Lower leg skin (tissue), 4 donors: ENCODE data around the gene NTN3. TPM values are rescaled to one million over a fixed set of nuclear protein-coding genes. Genes with fewer than 3 reads are reported as not detected.

Source experiments
- DNase-seq, 2 donors: peaks; one replicate each; pipeline ENCODE4 v3.0.0-alpha.2; 2019; ENCODE audit warnings: low spot score in 2 of 2
- H3K4me3 ChIP-seq: fragments of 200-600 bp; sonication (generic); 2 replicates; pipeline ENCODE4 v1.5.1; 2017; ENCODE audit warnings: mild to moderate bottlenecking, low read depth; ENCODE audit not compliant: poor library complexity, severe bottlenecking
- POLR2A ChIP-seq, 2 donors: fragments of 450-650 bp; IDR thresholded peaks; one replicate each; pipeline ENCODE4 v1.6.1; 2016 to 2017; ENCODE audit warnings: antibody characterized with exemption in 2 of 2, mild to moderate bottlenecking in 1 of 2, moderate library complexity in 1 of 2
- WGBS, 2 donors: methylation state at CpG; one replicate each; pipeline ENCODE4 v1.1.5; 2018; 5-methylcytosine and 5-hydroxymethylcytosine counted together
- intact Hi-C: fragments of 100-400 bp; cut with DNase I; formaldehyde crosslinking; loops from one replicate; pipeline ENCODE4 v1.15.0; 2023; ENCODE audit warnings: low total_unique reads
- total RNA-seq, 4 donors: library from RNA; depleted of rRNA; stranded (reverse); fragments of >200 nt; gene quantifications; one replicate each; pipeline ENCODE4 v1.1.0, GENCODE V29; 2016
- TF ChIP-seq, protein P1 (sequence below), 3 donors: fragments of 450-650 bp; IDR thresholded peaks; one replicate each; pipeline ENCODE4 v1.5.1; 2016; ENCODE audit warnings: antibody characterized with exemption in 3 of 3, mild to moderate bottlenecking in 3 of 3, moderate library complexity in 2 of 3

Gene NTN3
- total RNA-seq, 4 donors from 2014 or later, result 0.45 to 0.95 TPM; not detected in 2

DNA sequence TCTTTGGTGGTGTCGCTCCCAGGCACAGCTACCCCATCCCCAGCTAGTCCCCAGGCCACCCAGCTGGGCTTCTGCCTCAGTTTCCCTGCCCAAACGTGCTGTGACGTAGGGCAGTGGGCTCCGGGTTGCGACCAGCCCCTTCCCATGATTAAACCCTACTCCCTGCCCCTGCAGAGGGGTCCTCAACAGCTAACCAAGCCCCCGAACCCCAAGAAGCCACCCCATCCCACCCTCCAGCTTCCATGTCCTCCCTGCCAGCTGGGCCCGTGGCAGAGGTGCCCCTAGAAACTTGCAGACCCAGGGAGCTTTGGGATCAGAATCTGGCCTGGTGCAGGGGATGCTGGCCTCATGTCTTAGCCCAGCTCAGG, 879 bp upstream of the NTN3 start:
- TF ChIP-seq POLR2A (IDR thresholded peaks at IDR 0.05), result no peak
- TF ChIP-seq, protein P1, sequence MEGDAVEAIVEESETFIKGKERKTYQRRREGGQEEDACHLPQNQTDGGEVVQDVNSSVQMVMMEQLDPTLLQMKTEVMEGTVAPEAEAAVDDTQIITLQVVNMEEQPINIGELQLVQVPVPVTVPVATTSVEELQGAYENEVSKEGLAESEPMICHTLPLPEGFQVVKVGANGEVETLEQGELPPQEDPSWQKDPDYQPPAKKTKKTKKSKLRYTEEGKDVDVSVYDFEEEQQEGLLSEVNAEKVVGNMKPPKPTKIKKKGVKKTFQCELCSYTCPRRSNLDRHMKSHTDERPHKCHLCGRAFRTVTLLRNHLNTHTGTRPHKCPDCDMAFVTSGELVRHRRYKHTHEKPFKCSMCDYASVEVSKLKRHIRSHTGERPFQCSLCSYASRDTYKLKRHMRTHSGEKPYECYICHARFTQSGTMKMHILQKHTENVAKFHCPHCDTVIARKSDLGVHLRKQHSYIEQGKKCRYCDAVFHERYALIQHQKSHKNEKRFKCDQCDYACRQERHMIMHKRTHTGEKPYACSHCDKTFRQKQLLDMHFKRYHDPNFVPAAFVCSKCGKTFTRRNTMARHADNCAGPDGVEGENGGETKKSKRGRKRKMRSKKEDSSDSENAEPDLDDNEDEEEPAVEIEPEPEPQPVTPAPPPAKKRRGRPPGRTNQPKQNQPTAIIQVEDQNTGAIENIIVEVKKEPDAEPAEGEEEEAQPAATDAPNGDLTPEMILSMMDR (IDR thresholded peaks at IDR 0.05), result no peak
- intact Hi-C loops, result no loop called here
- 82 to 90% methylated on average over 7 of the region's 7 CpGs for WGBS, 2 donors
- no peak overlapping the region for H3K4me3 ChIP-seq
- no peak for DNase-seq

DNA sequence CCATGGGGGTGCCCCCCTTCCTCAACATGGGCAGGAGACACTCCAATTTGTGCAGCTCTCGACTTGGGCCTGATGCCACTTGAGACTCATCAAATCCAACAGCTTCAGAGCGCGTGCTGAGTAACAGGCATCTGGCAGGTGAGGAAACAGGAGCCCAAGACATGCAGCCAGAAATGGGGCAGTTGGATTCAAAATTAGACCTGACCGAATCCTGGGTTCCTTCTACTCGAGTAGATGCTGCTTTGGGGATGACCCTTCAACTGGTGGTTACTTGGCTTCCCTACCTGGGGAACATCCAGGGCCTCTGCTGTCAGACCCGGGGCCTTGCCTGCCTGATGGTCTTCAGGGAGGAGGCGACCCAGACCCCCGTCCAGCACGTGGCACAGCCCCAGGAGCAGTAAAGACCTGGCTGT, 488 bp upstream of the NTN3 start:
- TF ChIP-seq POLR2A (IDR thresholded peaks at IDR 0.05), result no peak
- TF ChIP-seq, protein P1 (IDR thresholded peaks at IDR 0.05), result no peak
- WGBS, 2 donors, result 15 to 32% methylated on average over 5 to 6 of the region's 9 CpGs
- no peak overlapping the region for H3K4me3 ChIP-seq
- intact Hi-C loops, result no loop called here
- DNase-seq, result no peak

DNA sequence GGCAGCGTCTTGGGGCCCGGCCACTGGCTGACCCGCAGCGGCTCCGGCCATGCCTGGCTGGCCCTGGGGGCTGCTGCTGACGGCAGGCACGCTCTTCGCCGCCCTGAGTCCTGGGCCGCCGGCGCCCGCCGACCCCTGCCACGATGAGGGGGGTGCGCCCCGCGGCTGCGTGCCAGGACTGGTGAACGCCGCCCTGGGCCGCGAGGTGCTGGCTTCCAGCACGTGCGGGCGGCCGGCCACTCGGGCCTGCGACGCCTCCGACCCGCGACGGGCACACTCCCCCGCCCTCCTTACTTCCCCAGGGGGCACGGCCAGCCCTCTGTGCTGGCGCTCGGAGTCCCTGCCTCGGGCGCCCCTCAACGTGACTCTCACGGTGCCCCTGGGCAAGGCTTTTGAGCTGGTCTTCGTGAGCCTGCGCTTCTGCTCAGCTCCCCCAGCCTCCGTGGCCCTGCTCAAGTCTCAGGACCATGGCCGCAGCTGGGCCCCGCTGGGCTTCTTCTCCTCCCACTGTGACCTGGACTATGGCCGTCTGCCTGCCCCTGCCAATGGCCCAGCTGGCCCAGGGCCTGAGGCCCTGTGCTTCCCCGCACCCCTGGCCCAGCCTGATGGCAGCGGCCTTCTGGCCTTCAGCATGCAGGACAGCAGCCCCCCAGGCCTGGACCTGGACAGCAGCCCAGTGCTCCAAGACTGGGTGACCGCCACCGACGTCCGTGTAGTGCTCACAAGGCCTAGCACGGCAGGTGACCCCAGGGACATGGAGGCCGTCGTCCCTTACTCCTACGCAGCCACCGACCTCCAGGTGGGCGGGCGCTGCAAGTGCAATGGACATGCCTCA, 773 bp downstream of the NTN3 start:
- WGBS, 2 donors, result 63% methylated on average over 17 to 29 of the region's 61 CpGs
- H3K4me3 ChIP-seq, result peak overlapping the region; percentile 7
- no peak for DNase-seq
- no peak for TF ChIP-seq POLR2A (IDR thresholded peaks at IDR 0.05)
- TF ChIP-seq, protein P1 (IDR thresholded peaks at IDR 0.05), result no peak
- intact Hi-C loops, result no loop called here

DNA sequence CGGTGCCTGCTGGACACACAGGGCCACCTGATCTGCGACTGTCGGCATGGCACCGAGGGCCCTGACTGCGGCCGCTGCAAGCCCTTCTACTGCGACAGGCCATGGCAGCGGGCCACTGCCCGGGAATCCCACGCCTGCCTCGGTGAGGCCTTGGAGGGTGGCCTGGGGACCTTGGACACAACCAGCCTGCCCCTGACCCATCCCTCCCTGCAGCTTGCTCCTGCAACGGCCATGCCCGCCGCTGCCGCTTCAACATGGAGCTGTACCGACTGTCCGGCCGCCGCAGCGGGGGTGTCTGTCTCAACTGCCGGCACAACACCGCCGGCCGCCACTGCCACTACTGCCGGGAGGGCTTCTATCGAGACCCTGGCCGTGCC, 1.4 kb downstream of the NTN3 start:
- H3K4me3 ChIP-seq, result no peak overlapping the region
- DNase-seq, result no peak
- intact Hi-C loops, result no loop called here
- WGBS, 2 donors, result 90 to 98% methylated on average over 13 to 27 of the region's 27 CpGs
- no peak for TF ChIP-seq POLR2A (IDR thresholded peaks at IDR 0.05)
- TF ChIP-seq, protein P1 (IDR thresholded peaks at IDR 0.05), result no peak

DNA sequence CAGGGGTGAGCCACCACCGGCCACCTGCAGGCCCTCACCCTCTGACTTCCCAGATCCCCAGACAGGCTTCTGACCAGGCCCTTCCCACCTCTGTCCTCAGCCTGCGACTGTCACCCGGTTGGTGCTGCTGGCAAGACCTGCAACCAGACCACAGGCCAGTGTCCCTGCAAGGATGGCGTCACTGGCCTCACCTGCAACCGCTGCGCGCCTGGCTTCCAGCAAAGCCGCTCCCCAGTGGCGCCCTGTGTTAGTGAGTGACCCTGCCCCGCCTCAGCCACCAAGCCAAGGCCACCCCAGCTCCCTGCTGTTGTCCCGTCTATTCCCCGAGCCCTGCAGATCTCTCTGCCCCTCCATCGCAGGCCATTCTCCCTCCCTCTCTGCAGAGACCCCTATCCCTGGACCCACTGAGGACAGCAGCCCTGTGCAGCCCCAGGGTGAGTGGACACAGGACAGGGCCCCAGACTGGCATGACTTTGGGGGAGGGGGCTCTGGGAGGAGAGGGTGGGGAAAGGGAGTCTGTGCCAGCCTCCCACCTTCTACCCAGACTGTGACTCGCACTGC, 1.9 kb downstream of the NTN3 start:
- 87% methylated on average over 13 to 14 of the region's 14 CpGs for WGBS, 2 donors
- H3K4me3 ChIP-seq, result no peak overlapping the region
- intact Hi-C loops, result no loop called here
- no peak for DNase-seq
- TF ChIP-seq, protein P1 (IDR thresholded peaks at IDR 0.05), result no peak
- TF ChIP-seq POLR2A (IDR thresholded peaks at IDR 0.05), result no peak
